PC-9 (cell line): ENCODE measurements around the gene ZNF576. TPM values are rescaled to one million over a fixed set of nuclear protein-coding genes. Genes with fewer than 3 reads are reported as not detected.

Experiments
- BruUV-seq: library from RNA; stranded (reverse); fragments of 400-500 nt; replicated peaks from 2 replicates; lab custom pipeline; 2021; lab: Mats Ljungman, UMichigan
- CTCF ChIA-PET: fragments of 300-600 bp; sonication (Branson Sonifier 250); formaldehyde crosslinking; loops from one replicate; lab custom pipeline; 2022; ENCODE audit warnings: antibody characterized with exemption; lab: Charles Lee
- POLR2A ChIA-PET: fragments of 300-600 bp; sonication (Branson Sonifier 250); formaldehyde crosslinking; loops from one replicate; lab custom pipeline; 2022; ENCODE audit warnings: antibody characterized with exemption; ENCODE audit not compliant: unreplicated experiment; lab: Charles Lee
- DNase-seq, 2 experiments: peaks; one replicate each; pipeline versions ENCODE4 v3.0.0 to v3.0.0-alpha.2; 2015 to 2022; ENCODE audit warnings: mixed read lengths in 1 of 2
- H2AFZ ChIP-seq: fragments of 200-600 bp; sonication (generic); 2 replicates; pipeline ENCODE4 v1.8.1; 2017; ENCODE audit warnings: antibody characterized with exemption
- H3F3A ChIP-seq: fragments of 200-600 bp; sonication (generic); 2 replicates; pipeline ENCODE4 v1.8.1; 2017; ENCODE audit warnings: antibody characterized with exemption, mild to moderate bottlenecking, low read depth; ENCODE audit not compliant: insufficient read depth
- H3K27ac ChIP-seq: fragments of 200-600 bp; sonication (generic); 2 replicates; pipeline ENCODE4 v1.6.1; 2016; ENCODE audit warnings: mixed run types
- H3K27me3 ChIP-seq: fragments of 200-600 bp; sonication (generic); 2 replicates; pipeline ENCODE4 v1.6.1; 2016; ENCODE audit warnings: low read depth, mixed run types; ENCODE audit not compliant: insufficient read depth
- H3K36me3 ChIP-seq: fragments of 200-600 bp; sonication (generic); 2 replicates; pipeline ENCODE4 v1.6.1; 2016; ENCODE audit warnings: low read depth, mixed run types
- H3K4me1 ChIP-seq: fragments of 200-600 bp; sonication (generic); replicated peaks from 2 replicates; pipeline ENCODE4 v1.6.1; 2016; ENCODE audit warnings: mixed run types; ENCODE audit not compliant: insufficient read depth
- H3K4me2 ChIP-seq: fragments of 200-600 bp; sonication (generic); 2 replicates; pipeline ENCODE4 v1.6.1; 2017; ENCODE audit warnings: mixed run types
- H3K4me3 ChIP-seq: fragments of 200-600 bp; sonication (generic); 2 replicates; pipeline ENCODE4 v1.6.1; 2016; ENCODE audit warnings: mixed run types
- H3K79me2 ChIP-seq: fragments of 200-600 bp; sonication (generic); 2 replicates; pipeline ENCODE4 v1.6.1; 2017; ENCODE audit warnings: low read depth, mixed run types
- H3K9me2 ChIP-seq: fragments of 200-600 bp; sonication (generic); 2 replicates; pipeline ENCODE4 v1.8.1; 2017; ENCODE audit warnings: mild to moderate bottlenecking; ENCODE audit not compliant: insufficient read depth
- H3K9me3 ChIP-seq: fragments of 200-600 bp; sonication (generic); 2 replicates; pipeline ENCODE4 v1.8.1; 2016; ENCODE audit warnings: low read depth; ENCODE audit not compliant: insufficient read depth
- H4K20me1 ChIP-seq: fragments of 200-600 bp; sonication (generic); 2 replicates; pipeline ENCODE4 v1.8.1; 2017; ENCODE audit not compliant: insufficient read depth
- EZH2 ChIP-seq: fragments of 200-600 bp; sonication (generic); IDR thresholded peaks from 2 replicates; pipeline ENCODE4 v1.8.0; 2017; ENCODE audit warnings: antibody characterized with exemption, low read depth
- intact Hi-C: fragments of 100-400 bp; cut with micrococcal nuclease; formaldehyde crosslinking; loops from one replicate; pipeline ENCODE4 v1.10.0; 2022; ENCODE audit not compliant: unreplicated experiment
- total RNA-seq: library from RNA; stranded (reverse); gene quantifications from 2 replicates; pipeline ENCODE4 v1.2.3, GENCODE V29; 2021
- TF ChIP-seq, protein P1 (sequence below): fragments of 200-600 bp; sonication (generic); conservative IDR thresholded peaks from 2 replicates; pipeline ENCODE4 v1.6.1; 2017; ENCODE audit warnings: mixed run types, antibody characterized with exemption, mild to moderate bottlenecking, moderate library complexity

The ZNF576 gene
- total RNA-seq, 1 experiment from 2014 or later = 15.5 TPM

DNA sequence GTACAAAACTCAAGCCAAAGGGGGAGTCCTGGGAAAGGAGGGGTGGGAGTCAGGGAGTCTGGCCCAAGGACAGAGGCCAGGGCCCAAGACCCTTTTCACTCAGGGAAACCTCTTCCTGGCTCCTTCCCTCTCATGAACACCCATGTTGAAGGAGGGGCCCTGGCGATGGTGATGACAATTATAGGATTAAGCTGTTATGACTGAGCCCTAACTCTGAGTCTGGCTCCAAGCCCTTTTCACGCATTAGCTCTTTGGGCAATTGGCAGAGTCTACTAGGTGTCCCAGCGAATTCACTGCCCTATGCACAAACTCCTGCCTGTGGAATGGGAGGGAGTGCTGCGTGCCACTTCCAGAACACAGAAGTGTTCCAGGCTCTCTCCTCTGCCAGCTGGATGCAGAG, 42.7 kb upstream of the ZNF576 start:
- H3K4me2 ChIP-seq = no peak overlapping the region
- H3K27ac ChIP-seq = no peak overlapping the region
- ChIA-PET POLR2A (no interaction called here), CTCF (interaction anchor here (0.6 kb wide), 1 partner anchor 23 kb away, joined by 15 read pairs; no protein-coding TSS in a partner anchor)
- H3K27me3 ChIP-seq = no peaks in the 10 kb centered on the region
- no peak for DNase-seq
- no peaks in the 10 kb centered on the region for H3K36me3 ChIP-seq
- no peak overlapping the region for H2AFZ ChIP-seq
- 0 out of 2 replicates have a peak, but pooled peaks cover 9% of the 10 kb centered on the region for H3F3A ChIP-seq
- H3K9me3 ChIP-seq = no peaks in the 10 kb centered on the region
- no peaks in the 10 kb centered on the region for H3K4me1 ChIP-seq
- H3K79me2 ChIP-seq = no peaks in the 10 kb centered on the region
- no peaks in the 10 kb centered on the region for H4K20me1 ChIP-seq
- no peak overlapping the region for H3K4me3 ChIP-seq
- intact Hi-C loops = no loop called here
- H3K9me2 ChIP-seq = no peaks in the 10 kb centered on the region
- TF ChIP-seq, protein P1, sequence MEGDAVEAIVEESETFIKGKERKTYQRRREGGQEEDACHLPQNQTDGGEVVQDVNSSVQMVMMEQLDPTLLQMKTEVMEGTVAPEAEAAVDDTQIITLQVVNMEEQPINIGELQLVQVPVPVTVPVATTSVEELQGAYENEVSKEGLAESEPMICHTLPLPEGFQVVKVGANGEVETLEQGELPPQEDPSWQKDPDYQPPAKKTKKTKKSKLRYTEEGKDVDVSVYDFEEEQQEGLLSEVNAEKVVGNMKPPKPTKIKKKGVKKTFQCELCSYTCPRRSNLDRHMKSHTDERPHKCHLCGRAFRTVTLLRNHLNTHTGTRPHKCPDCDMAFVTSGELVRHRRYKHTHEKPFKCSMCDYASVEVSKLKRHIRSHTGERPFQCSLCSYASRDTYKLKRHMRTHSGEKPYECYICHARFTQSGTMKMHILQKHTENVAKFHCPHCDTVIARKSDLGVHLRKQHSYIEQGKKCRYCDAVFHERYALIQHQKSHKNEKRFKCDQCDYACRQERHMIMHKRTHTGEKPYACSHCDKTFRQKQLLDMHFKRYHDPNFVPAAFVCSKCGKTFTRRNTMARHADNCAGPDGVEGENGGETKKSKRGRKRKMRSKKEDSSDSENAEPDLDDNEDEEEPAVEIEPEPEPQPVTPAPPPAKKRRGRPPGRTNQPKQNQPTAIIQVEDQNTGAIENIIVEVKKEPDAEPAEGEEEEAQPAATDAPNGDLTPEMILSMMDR = no peak
- TF ChIP-seq EZH2 = no peak
- BruUV-seq = no TSS peak

DNA sequence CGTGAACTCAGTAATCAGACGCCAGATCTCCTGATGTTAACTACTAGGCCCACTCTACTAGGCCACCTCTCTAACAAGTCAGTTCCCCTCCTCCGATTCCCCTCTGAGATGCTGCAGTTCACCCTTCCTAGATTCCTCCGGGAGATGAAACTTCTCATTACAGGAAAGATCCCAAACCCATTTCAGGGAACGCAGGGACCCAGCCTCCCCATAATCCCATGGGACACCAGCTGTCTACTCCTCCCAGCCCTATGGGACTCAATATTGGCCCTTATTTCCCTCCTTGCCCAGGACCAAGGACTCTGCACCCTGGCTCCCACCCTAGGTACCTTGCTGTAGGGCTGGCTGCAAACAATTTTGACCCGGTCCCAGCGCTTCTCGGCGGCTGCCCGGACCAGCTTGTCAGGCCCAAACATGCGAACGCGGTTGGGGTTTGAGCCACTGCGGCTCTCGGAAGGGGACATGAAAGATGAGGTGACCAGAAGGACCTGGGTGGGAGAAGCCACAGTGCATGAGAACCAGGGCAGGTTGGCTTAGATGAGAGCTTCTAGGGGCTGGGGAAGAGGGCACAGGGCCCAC, 42.0 kb upstream of the ZNF576 start:
- Histone ChIP-seq H3K4me3 (no peak overlapping the region), H3K79me2 (no peaks in the 10 kb centered on the region), H3K4me2 (no peak overlapping the region), H3K27me3 (no peaks in the 10 kb centered on the region), H3K9me2 (no peaks in the 10 kb centered on the region), H2AFZ (no peak overlapping the region), H3K4me1 (no peaks in the 10 kb centered on the region), H3K36me3 (no peaks in the 10 kb centered on the region), H3K9me3 (no peaks in the 10 kb centered on the region), H3K27ac (no peak overlapping the region), H3F3A (0 out of 2 replicates have a peak, but pooled peaks cover 9% of the 10 kb centered on the region), H4K20me1 (no peaks in the 10 kb centered on the region)
- no TSS peak for BruUV-seq
- POLR2A ChIA-PET = no interaction called here
- intact Hi-C loops = no loop called here
- CTCF ChIA-PET = interaction anchor here (0.5 to 1.1 kb wide), 5 partner anchors 32 to 255 kb away, joined by 3 to 5 read pairs (median 3); partner anchors contain the start of gene SMG9
- TF ChIP-seq, protein P1 = no peak
- no peak for TF ChIP-seq EZH2
- no peak for DNase-seq

DNA sequence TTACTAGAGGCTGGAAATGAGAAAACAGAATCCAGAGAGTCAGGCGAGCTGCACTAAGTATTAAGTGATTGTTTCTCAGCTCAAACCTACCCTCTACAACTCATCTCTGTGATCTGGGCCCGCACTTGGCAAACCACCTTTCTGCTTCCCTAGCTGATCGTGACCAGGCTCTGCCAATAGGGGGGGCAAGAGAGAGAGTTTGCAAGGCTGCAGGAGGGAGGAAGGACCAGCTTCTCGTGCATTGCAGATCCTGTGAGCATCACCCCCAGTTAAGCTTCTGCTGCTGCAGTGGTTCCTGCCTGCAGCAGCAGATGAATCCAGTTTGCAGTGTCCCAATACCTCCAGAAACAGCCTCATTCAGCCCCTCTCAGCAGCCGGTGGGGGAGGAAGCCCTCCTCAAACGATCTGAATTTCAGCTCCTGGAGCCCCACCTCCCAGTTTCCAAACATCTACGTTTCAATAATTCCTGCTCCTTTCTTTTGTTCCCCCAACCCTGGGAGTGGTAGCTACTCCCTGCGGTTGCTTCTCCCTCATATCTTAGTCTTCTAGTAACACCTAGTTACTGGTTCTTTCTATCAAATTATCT, 41.1 kb upstream of the ZNF576 start:
- no peaks in the 10 kb centered on the region for H3K36me3 ChIP-seq
- no peaks in the 10 kb centered on the region for H3K27me3 ChIP-seq
- TF ChIP-seq EZH2 = no peak
- TF ChIP-seq, protein P1 = peak; percentile 76
- intact Hi-C loops = no loop called here
- H4K20me1 ChIP-seq = no peaks in the 10 kb centered on the region
- H3K9me3 ChIP-seq = no peaks in the 10 kb centered on the region
- no peaks in the 10 kb centered on the region for H3K79me2 ChIP-seq
- no peaks in the 10 kb centered on the region for H3K4me1 ChIP-seq
- no peak overlapping the region for H3K27ac ChIP-seq
- ChIA-PET CTCF (interaction anchor here (0.5 to 1.6 kb wide), 9 partner anchors 29 to 1379 kb away, joined by 3 to 5 read pairs (median 3); partner anchors contain the start of gene SMG9), POLR2A (no interaction called here)
- 0 out of 2 replicates have a peak, but pooled peaks cover 9% of the 10 kb centered on the region for H3F3A ChIP-seq
- no peak overlapping the region for H3K4me3 ChIP-seq
- no peaks in the 10 kb centered on the region for H3K9me2 ChIP-seq
- H2AFZ ChIP-seq = no peak overlapping the region
- peak in 1 of 2 experiments; percentile 65 for DNase-seq
- no TSS peak for BruUV-seq
- H3K4me2 ChIP-seq = no peak overlapping the region
